ENCODE results near the gene PDZRN4. TPM values are rescaled to one million over a fixed set of nuclear protein-coding genes. Genes with fewer than 3 reads are reported as not detected.
A peak's percentile ranks its signal among the peaks of the same experiment; 100 is the strongest.

PDZRN4 gene
- total and polyA plus RNA-seq, 8 donors: 0.58 to 29.0 (median 2.2) TPM

DNA sequence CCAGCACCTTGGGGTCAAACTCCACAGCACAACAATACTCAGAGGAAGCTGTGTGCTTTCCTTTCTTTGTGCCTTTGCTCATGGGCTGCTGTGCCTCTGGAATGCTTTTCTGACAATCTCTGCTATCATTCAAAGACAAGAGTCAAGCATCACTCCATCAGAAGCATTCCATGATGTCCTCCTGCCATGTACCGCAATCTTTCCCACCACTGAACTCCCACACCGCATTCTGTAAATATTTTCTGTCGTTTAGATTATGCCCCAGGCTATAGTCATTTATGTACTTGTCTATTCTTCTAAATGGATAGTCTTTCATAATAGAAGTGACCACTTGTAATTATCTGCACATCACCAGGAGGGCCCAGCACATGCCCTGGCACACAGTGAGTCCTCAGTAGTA lies 327.8 kb downstream of the PDZRN4 start:
- no peak overlapping the region for H3K27ac ChIP-seq
- intact Hi-C loops (cut with DNase I; ENCODE audit: low total_unique reads): no loop called here
- no peaks in the 10 kb centered on the region for H3K36me3 ChIP-seq
- TF ChIP-seq EP300 (IDR thresholded peaks at IDR 0.05): no peak
- TF ChIP-seq, protein P1, sequence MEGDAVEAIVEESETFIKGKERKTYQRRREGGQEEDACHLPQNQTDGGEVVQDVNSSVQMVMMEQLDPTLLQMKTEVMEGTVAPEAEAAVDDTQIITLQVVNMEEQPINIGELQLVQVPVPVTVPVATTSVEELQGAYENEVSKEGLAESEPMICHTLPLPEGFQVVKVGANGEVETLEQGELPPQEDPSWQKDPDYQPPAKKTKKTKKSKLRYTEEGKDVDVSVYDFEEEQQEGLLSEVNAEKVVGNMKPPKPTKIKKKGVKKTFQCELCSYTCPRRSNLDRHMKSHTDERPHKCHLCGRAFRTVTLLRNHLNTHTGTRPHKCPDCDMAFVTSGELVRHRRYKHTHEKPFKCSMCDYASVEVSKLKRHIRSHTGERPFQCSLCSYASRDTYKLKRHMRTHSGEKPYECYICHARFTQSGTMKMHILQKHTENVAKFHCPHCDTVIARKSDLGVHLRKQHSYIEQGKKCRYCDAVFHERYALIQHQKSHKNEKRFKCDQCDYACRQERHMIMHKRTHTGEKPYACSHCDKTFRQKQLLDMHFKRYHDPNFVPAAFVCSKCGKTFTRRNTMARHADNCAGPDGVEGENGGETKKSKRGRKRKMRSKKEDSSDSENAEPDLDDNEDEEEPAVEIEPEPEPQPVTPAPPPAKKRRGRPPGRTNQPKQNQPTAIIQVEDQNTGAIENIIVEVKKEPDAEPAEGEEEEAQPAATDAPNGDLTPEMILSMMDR (IDR thresholded peaks at IDR 0.05): no peak
- no peak for TF ChIP-seq POLR2A (IDR thresholded peaks at IDR 0.05)
- no peak for TF ChIP-seq POLR2AphosphoS5 (IDR thresholded peaks at IDR 0.05)
- no peak overlapping the region for H3K4me3 ChIP-seq
- H3K4me1 ChIP-seq: no peaks in the 10 kb centered on the region
- no peaks in the 10 kb centered on the region for H3K27me3 ChIP-seq
- no peaks in the 10 kb centered on the region for H3K9me3 ChIP-seq
- no peak for DNase-seq
- WGBS, 5 donors: 79 to 88% (median 87%) methylated on average over 3 of the region's 3 CpGs

DNA sequence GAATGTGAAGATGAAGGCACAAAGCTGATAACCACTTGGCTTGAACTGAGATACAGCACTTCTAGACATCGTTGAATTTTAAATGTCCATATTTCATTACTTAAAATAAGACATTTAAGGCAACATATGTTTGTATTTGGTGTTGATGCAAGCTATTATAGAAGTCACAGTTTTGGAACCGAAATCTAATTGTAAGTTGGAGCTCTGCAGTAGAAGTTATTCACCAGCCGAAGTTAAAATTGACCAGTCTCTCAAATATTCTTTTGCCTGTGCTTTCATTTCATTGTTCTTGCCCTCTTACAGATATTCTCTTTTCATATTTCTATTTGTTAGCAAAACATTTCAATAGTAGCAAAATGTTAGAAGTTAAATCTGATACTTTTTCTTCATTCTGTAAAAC lies 332.7 kb downstream of the PDZRN4 start:
- H3K4me1 ChIP-seq: peaks cover 0 to 11% (median 0%) of the 10 kb centered on the region in 4 donors
- DNase-seq: no peak
- no peaks in the 10 kb centered on the region for H3K27me3 ChIP-seq
- TF ChIP-seq POLR2A (IDR thresholded peaks at IDR 0.05) (no peak), POLR2AphosphoS5 (IDR thresholded peaks at IDR 0.05) (no peak), EP300 (IDR thresholded peaks at IDR 0.05) (no peak)
- TF ChIP-seq, protein P1 (IDR thresholded peaks at IDR 0.05): no peak
- no peak overlapping the region for H3K4me3 ChIP-seq
- no peak overlapping the region for H3K27ac ChIP-seq
- no peaks in the 10 kb centered on the region for H3K36me3 ChIP-seq
- 84 to 93% (median 87%) methylated on average over 3 of the region's 3 CpGs for WGBS, 5 donors
- intact Hi-C loops (cut with DNase I; ENCODE audit: low total_unique reads): no loop called here
- no peaks in the 10 kb centered on the region for H3K9me3 ChIP-seq

DNA sequence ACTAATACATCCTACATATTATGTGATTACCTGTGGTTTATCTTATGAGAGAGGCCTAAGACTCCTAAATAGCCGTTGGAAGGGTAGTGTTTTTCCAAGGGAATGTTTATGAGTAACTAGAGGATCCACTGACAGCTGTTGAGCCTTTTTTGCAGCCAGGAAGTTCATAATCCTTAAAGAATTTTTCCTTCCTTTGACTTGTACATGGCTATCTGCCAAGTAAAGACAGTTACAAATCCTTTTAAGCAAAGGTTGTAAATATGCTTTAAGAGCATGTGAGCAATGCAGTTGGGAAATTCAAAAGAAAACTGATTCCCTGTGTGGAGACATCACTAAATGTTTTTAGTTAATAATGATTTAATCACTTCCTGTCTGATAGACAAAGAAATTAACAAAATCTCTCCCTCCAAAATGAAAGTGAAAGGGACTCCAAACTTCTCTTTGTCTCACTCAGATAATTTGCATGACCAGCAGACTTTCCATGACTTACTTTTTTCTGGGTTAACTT lies 333.8 kb downstream of the PDZRN4 start:
- Histone ChIP-seq H3K27me3 (no peaks in the 10 kb centered on the region), H3K36me3 (no peaks in the 10 kb centered on the region), H3K9me3 (no peaks in the 10 kb centered on the region), H3K4me1 (peaks cover 0 to 11% (median 0%) of the 10 kb centered on the region in 4 donors), H3K4me3 (no peak overlapping the region), H3K27ac (peak overlapping the region in 2 of 5 donors; percentile 5 to 52)
- peak in 1 of 2 donors; percentile 78 for DNase-seq
- intact Hi-C loops (cut with DNase I; ENCODE audit: low total_unique reads): no loop called here
- peak in 1 of 3 donors; percentile 31 for TF ChIP-seq POLR2AphosphoS5 (IDR thresholded peaks at IDR 0.05)
- TF ChIP-seq, protein P1 (IDR thresholded peaks at IDR 0.05): no peak
- WGBS, 5 donors: 6 to 21% (median 10%) methylated on average over 1 of the region's 1 CpG

DNA sequence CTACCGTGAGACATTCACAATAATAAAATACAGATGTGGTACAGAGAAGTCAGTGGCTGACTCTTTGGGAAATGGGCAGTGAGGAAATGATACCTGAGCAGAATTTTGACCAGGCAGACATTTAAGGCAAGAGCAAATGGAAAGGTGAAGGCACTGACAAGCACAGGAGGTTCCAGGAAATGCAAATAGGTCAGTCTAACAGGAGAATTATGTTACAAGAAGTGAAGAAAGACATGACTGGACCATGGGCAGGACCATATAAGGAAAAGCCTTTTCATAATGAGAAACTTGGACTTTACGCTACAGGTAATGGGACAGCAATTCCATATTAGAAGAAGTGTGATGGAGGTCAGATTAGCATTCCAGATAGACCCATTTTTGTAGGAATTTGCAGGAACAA lies 338.9 kb downstream of the PDZRN4 start:
- WGBS, 5 donors: 90 to 97% (median 94%) methylated on average over 2 of the region's 2 CpGs
- intact Hi-C loops (cut with DNase I; ENCODE audit: low total_unique reads): no loop called here
- H3K9me3 ChIP-seq: no peaks in the 10 kb centered on the region

More for the DNA sequence above, 338.9 kb downstream of the PDZRN4 start:
- Histone ChIP-seq H3K27ac (no peak overlapping the region), H3K4me3 (no peak overlapping the region), H3K36me3 (no peaks in the 10 kb centered on the region), H3K4me1 (peaks cover 0 to 4% (median 0%) of the 10 kb centered on the region in 4 donors), H3K27me3 (no peaks in the 10 kb centered on the region)
- DNase-seq: no peak
- TF ChIP-seq EP300 (IDR thresholded peaks at IDR 0.05) (no peak), POLR2A (IDR thresholded peaks at IDR 0.05) (no peak), POLR2AphosphoS5 (IDR thresholded peaks at IDR 0.05) (no peak)
- TF ChIP-seq, protein P1 (IDR thresholded peaks at IDR 0.05): no peak

Data from stomach (tissue), 9 donors.